Psoas muscle (tissue), 8 donors: ENCODE results near the gene MBD3L4. TPM values are rescaled to one million over a fixed set of nuclear protein-coding genes. Genes with fewer than 3 reads are reported as not detected.

Experiments
- ATAC-seq, 4 donors: fragments of 200-7000 bp; cut with Tn5 transposase; one replicate each; pipeline ENCODE4 v1.9.1; 2020; ENCODE audit warnings: moderate library complexity in 3 of 4, mild to moderate bottlenecking in 2 of 4
- DNase-seq, 2 donors: peaks; one replicate each; pipeline ENCODE4 v3.0.0-alpha.2; 2020
- H3K27ac ChIP-seq: fragments of 200-600 bp; one replicate; pipeline ENCODE4 v1.8.0; 2022
- H3K27me3 ChIP-seq, 3 donors: fragments of 200-600 bp in 1 of 3; one replicate each; pipeline versions ENCODE4 v1.6.1 to v1.8.0; 2013 to 2022; ENCODE audit warnings: low read length in 2 of 3, mild to moderate bottlenecking in 2 of 3, moderate library complexity in 1 of 3; ENCODE audit not compliant: insufficient read depth in 3 of 3
- H3K36me3 ChIP-seq, 2 donors: fragments of 200-600 bp in 1 of 2; one replicate each; pipeline versions ENCODE4 v1.6.1 to v1.8.0; 2013 to 2022; ENCODE audit warnings: low read depth in 1 of 2, mild to moderate bottlenecking in 1 of 2, moderate library complexity in 1 of 2; ENCODE audit not compliant: insufficient read depth in 1 of 2
- H3K4me1 ChIP-seq: fragments of 200-600 bp; one replicate; pipeline ENCODE4 v1.8.0; 2022
- H3K4me3 ChIP-seq: fragments of 200-600 bp; one replicate; pipeline ENCODE4 v1.8.0; 2022; ENCODE audit warnings: mild to moderate bottlenecking
- H3K9me3 ChIP-seq: fragments of 200-600 bp; one replicate; pipeline ENCODE4 v1.8.0; 2022
- WGBS, 3 donors: extraction: QIAGEN DNeasy Blood & Tissue Kit; methylation state at CpG; one replicate each; pipeline versions ENCODE4 v1.1.6 to v1.1.7; 2013; 5-methylcytosine and 5-hydroxymethylcytosine counted together
- intact Hi-C, 2 donors: fragments of 100-400 bp; cut with DNase I; formaldehyde crosslinking; loops; one replicate each; pipeline versions ENCODE4 v1.11.0 to v1.14.2; 2022
- polyA plus RNA-seq, 3 donors: library from polyadenylated mRNA; stranded (reverse); fragments of 200-250 nt; gene quantifications; one replicate each; pipeline ENCODE4 v1.2.3, GENCODE V29; 2013
- total RNA-seq, 4 donors: library from RNA; stranded (reverse); fragmentation: NEBNext Ultra II Directional in 2 of 4; extraction: Animal tissue kit (Norgen Biotek cat#: 25700) in 2 of 4; gene quantifications; one replicate each; pipeline versions ENCODE4 v1.2.1 to v1.2.4, GENCODE V29; 2021 to 2023
- TF ChIP-seq, protein P1 (sequence below): fragments of 200-600 bp; IDR thresholded peaks from one replicate; pipeline ENCODE4 v1.8.0; 2022; ENCODE audit warnings: antibody characterized with exemption
- donor health status: healthy with polysubstance abuse.
- donor health status: DM: no; HTN: no; CAD: no; lungs with moderate emphysema.
- donor health status: Bipolar disorder and iron deficiency.
- donor health status: healthy.
- donor health status: DM: yes; HTN: yes; CAD: no.
- donor health status: DM: no; HTN: no; CAD: no.
- donor health status: DM: no; HTN: no; CAD: no.
- donor health status: DM: yes; HTN: yes; CAD: no.

Gene MBD3L4
- total and polyA plus RNA-seq, 7 donors: not detected

DNA sequence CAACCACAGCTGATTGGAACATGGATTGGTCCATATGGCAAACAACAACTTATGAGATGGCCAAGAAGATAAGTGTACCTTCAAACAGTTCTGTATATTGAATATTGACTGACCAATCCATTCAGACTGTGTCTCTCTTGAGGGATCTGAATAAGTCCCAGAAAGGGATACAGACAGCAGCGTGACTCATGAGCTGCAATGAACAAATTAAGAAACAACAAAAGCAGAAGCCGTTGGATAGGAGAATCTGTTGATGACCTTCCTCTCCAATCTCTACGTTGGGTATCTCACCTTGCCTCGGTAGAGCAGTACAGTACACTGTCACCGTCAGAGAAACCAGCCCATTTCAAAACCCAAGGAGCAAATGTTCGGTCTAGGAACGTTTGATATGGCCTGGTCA lies 40.0 kb downstream of the MBD3L4 start:
- Histone ChIP-seq H3K27me3 (no peaks in the 10 kb centered on the region), H3K4me3 (no peak overlapping the region), H3K27ac (no peak overlapping the region), H3K9me3 (no peaks in the 10 kb centered on the region), H3K4me1 (no peaks in the 10 kb centered on the region), H3K36me3 (no peaks in the 10 kb centered on the region)
- TF ChIP-seq, protein P1, sequence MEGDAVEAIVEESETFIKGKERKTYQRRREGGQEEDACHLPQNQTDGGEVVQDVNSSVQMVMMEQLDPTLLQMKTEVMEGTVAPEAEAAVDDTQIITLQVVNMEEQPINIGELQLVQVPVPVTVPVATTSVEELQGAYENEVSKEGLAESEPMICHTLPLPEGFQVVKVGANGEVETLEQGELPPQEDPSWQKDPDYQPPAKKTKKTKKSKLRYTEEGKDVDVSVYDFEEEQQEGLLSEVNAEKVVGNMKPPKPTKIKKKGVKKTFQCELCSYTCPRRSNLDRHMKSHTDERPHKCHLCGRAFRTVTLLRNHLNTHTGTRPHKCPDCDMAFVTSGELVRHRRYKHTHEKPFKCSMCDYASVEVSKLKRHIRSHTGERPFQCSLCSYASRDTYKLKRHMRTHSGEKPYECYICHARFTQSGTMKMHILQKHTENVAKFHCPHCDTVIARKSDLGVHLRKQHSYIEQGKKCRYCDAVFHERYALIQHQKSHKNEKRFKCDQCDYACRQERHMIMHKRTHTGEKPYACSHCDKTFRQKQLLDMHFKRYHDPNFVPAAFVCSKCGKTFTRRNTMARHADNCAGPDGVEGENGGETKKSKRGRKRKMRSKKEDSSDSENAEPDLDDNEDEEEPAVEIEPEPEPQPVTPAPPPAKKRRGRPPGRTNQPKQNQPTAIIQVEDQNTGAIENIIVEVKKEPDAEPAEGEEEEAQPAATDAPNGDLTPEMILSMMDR: no peak
- ATAC-seq (no peak), DNase-seq (no peak)
- 62 to 72% (median 70%) methylated on average over 7 of the region's 7 CpGs for WGBS, 3 donors
- intact Hi-C loops: no loop called here

DNA sequence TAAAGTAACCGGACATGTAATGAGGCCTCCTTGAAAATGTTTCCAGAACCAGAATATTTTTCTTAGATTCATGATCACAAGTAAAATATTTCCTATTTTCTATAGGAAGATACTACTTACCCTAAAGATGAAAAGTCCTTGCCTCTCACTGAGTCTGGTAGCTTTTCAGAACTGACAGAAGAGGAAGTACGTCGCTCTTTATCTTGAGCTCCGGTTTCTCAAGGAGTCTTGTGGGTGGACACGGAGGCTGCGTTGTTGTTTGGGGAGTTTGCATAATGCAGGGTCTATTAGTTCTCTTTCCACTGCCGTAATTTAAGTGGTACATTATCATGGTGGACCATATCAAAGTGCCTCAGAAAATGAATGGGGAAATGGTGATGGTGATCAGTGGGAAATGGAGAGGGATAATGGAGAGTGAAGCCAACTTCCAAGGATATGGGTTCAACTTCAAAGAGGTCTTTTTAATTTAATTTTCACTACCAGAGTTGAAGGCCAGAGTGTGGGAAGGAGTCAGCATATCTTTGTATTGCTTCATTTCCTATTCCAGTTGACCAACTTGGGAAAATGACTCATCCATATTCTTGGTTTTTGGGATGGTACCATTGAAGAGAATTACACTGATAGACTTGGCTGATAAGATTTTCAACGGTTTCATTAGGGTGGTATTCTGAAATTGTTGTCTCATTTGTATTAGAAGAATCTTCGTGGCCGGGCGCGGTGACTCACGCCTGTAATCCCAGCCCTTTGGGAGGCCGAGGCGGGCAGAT lies 42.1 kb downstream of the MBD3L4 start:
- Histone ChIP-seq H3K9me3 (no peaks in the 10 kb centered on the region), H3K27me3 (no peaks in the 10 kb centered on the region), H3K36me3 (no peaks in the 10 kb centered on the region), H3K4me1 (no peaks in the 10 kb centered on the region), H3K27ac (no peak overlapping the region), H3K4me3 (no peak overlapping the region)
- ATAC-seq: no peak
- no peak for DNase-seq
- WGBS, 3 donors: 80 to 86% (median 85%) methylated on average over 14 to 15 of the region's 15 CpGs
- TF ChIP-seq, protein P1: no peak
- intact Hi-C loops: no loop called here

DNA sequence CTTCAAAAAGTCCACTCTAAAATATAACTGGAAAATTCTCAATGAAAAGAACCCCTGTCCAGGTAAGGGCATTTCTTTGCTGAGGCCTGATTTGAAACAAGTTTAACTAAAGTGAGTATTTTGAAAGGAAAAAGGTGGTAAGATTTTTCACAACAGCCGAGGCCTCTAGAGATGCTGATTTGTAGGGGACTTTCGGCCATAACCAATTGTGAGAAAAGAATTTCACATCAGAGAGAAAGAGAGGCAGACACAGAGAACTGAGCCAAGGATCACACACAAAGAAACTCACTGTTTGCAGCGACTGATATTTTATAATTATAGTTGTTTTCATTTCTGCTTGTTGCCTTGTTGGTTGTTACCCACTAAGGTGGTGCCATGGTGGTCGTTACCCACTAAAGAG lies 43.2 kb downstream of the MBD3L4 start:
- H3K36me3 ChIP-seq: no peaks in the 10 kb centered on the region
- H3K4me1 ChIP-seq: no peaks in the 10 kb centered on the region
- intact Hi-C loops: no loop called here
- 57 to 69% (median 63%) methylated on average over 4 of the region's 4 CpGs for WGBS, 3 donors
- no peak for ATAC-seq
- TF ChIP-seq, protein P1: no peak
- no peak overlapping the region for H3K27ac ChIP-seq
- no peak overlapping the region for H3K4me3 ChIP-seq
- H3K27me3 ChIP-seq: no peaks in the 10 kb centered on the region
- DNase-seq: no peak
- H3K9me3 ChIP-seq: no peaks in the 10 kb centered on the region

DNA sequence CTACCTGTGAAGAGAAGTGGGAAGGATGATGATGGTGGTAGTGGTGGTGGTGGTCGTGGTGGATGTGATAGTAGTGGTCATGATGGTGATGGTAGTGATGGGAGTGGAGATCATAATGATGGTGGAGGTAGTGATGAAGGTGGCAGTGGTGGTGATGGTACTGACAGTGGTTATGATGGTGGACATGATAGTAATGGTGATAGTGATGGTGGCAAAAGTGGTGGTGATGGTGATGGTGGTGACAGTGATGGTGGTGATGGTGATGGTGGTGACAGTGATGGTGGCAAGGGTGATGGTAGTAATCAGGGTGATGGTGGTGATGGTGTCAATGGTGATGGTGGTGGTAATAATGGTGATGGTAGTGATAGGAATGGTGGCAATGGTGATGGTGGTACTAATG lies 44.9 kb downstream of the MBD3L4 start:
- ATAC-seq: no peak
- Histone ChIP-seq H3K36me3 (no peaks in the 10 kb centered on the region), H3K9me3 (no peaks in the 10 kb centered on the region), H3K4me3 (no peak overlapping the region), H3K27ac (no peak overlapping the region), H3K4me1 (no peaks in the 10 kb centered on the region), H3K27me3 (no peaks in the 10 kb centered on the region)
- WGBS, 3 donors: 61 to 73% (median 63%) methylated on average over 1 of the region's 1 CpG
- no peak for DNase-seq
- intact Hi-C loops: no loop called here
- TF ChIP-seq, protein P1: no peak

DNA sequence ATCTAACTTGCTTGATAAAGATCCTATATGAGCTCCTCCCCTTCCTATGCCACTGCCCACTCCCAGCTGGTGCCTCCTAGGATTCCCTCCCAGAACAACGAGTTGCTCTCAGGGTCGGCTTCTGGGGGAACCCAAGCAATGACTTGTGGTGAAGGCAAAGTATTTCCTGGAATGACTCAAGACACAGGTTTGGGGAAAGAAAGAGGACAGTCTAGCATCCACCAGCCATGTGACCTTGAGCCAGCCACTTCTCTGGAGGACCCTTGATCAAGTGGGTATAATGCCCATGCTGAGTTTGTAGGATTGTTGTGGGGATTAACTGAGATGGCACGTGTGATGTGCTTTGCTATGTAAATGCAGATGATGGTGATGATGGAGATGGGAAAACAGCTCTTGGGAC lies 51.7 kb downstream of the MBD3L4 start:
- 33 to 58% (median 40%) methylated on average over 3 of the region's 3 CpGs for WGBS, 3 donors
- no peak overlapping the region for H3K27ac ChIP-seq
- TF ChIP-seq, protein P1: no peak
- no peaks in the 10 kb centered on the region for H3K4me1 ChIP-seq
- no peak for ATAC-seq
- H3K27me3 ChIP-seq: no peaks in the 10 kb centered on the region
- intact Hi-C loops: no loop called here
- no peak overlapping the region for H3K4me3 ChIP-seq
- DNase-seq: no peak
- H3K9me3 ChIP-seq: peaks cover 14% of the 10 kb centered on the region
- no peaks in the 10 kb centered on the region for H3K36me3 ChIP-seq
